Spleen (tissue), 11 donors: ENCODE data around the gene CSMD2. TPM values are rescaled to one million over a fixed set of nuclear protein-coding genes. Genes with fewer than 3 reads are reported as not detected.

Experiments used
- DNase-seq: peaks from one replicate; pipeline ENCODE4 v3.0.0-alpha.2; 2020
- H3K27ac ChIP-seq, 8 donors: fragments of 200-600 bp; sonication (generic) in 7 of 8; 1 replicate in 4 of 8; 2 replicates in 4 of 8; pipeline versions ENCODE4 v1.5.0 to v1.8.0; 2016 to 2021; ENCODE audit warnings: inconsistent platforms in 4 of 8, mild to moderate bottlenecking in 4 of 8, moderate library complexity in 1 of 8
- H3K27me3 ChIP-seq, 7 donors: fragments of 200-600 bp; sonication (generic) in 6 of 7; replicated peaks in 1 of 7; 1 replicate in 4 of 7; 2 replicates in 3 of 7; pipeline versions ENCODE4 v1.5.0 to v1.8.0; 2016 to 2021; ENCODE audit warnings: inconsistent platforms in 3 of 7, mild to moderate bottlenecking in 1 of 7
- H3K36me3 ChIP-seq, 6 donors: fragments of 200-600 bp; sonication (generic) in 5 of 6; 1 replicate in 4 of 6; 2 replicates in 2 of 6; pipeline versions ENCODE4 v1.5.0 to v1.8.0; 2016 to 2021; ENCODE audit warnings: inconsistent platforms in 2 of 6
- H3K4me1 ChIP-seq, 6 donors: fragments of 200-600 bp; sonication (generic) in 5 of 6; 1 replicate in 3 of 6; 2 replicates in 3 of 6; pipeline versions ENCODE4 v1.5.0 to v1.8.0; 2016 to 2021; ENCODE audit warnings: inconsistent platforms in 3 of 6
- H3K4me3 ChIP-seq, 8 donors: fragments of 200-600 bp; sonication (generic) in 7 of 8; 1 replicate in 4 of 8; 2 replicates in 4 of 8; pipeline versions ENCODE4 v1.5.0 to v1.8.0; 2016 to 2021; ENCODE audit warnings: inconsistent platforms in 4 of 8, mild to moderate bottlenecking in 4 of 8, moderate library complexity in 2 of 8
- H3K9me3 ChIP-seq, 8 donors: fragments of 200-600 bp; sonication (generic) in 7 of 8; 1 replicate in 4 of 8; 2 replicates in 4 of 8; pipeline versions ENCODE4 v1.5.0 to v1.8.0; 2016 to 2021; ENCODE audit warnings: inconsistent platforms in 4 of 8
- POLR2A ChIP-seq, 3 donors: fragments of 450-650 bp; IDR thresholded peaks; one replicate each; pipeline ENCODE4 v1.5.1; 2017; ENCODE audit warnings: antibody characterized with exemption in 3 of 3, mild to moderate bottlenecking in 1 of 3
- POLR2AphosphoS5 ChIP-seq, 3 donors: sonication (generic); formaldehyde crosslinking; IDR thresholded peaks; one replicate each; pipeline ENCODE4 v1.5.1; 2017; ENCODE audit warnings: antibody characterized with exemption in 3 of 3
- WGBS, 5 donors: extraction: QIAGEN DNeasy Blood & Tissue Kit in 3 of 5; methylation state at CpG; one replicate each; pipeline versions ENCODE4 v1.1.5 to v1.1.7; 2013 to 2018; 5-methylcytosine and 5-hydroxymethylcytosine counted together
- intact Hi-C: fragments of 100-400 bp; cut with DNase I; formaldehyde crosslinking; loops from one replicate; pipeline ENCODE4 v1.15.0; 2023; ENCODE audit warnings: low total_unique reads
- polyA plus RNA-seq, 3 donors: library from polyadenylated mRNA; stranded (reverse); fragments of 200-250 nt; gene quantifications; one replicate each; pipeline ENCODE4 v1.2.1, GENCODE V29; 2013
- total RNA-seq, 7 donors: library from RNA; depleted of rRNA in 3 of 7; stranded (reverse); fragments of >200 nt in 3 of 7; fragmentation: NEBNext Ultra II Directional in 4 of 7; extraction: Animal tissue kit (Norgen Biotek cat#: 25700) in 4 of 7; gene quantifications; one replicate each; pipeline versions ENCODE4 v1.1.0 to v1.2.1, GENCODE V29; 2016 to 2021
- TF ChIP-seq, protein P1 (sequence below), 11 experiments: fragments of 200-600 bp in 7 of 11; fragments of 450-650 bp in 4 of 11; sonication (generic) in 4 of 11; IDR thresholded peaks in 8 of 11; conservative IDR thresholded peaks in 3 of 11; 1 replicate in 7 of 11; 2 replicates in 4 of 11; pipeline versions ENCODE4 v1.4.0 to v1.8.0; 2016 to 2021; ENCODE audit warnings: antibody characterized with exemption in 11 of 11, inconsistent platforms in 4 of 11, mild to moderate bottlenecking in 1 of 11
- donor health status: healthy with polysubstance abuse.
- donor health status: DM: no; HTN: no; CAD: no; lungs with moderate emphysema.
- donor health status: DM: no; HTN: no; CAD: no.
- donor health status: Bipolar disorder and iron deficiency.
- donor health status: healthy.
- donor health status: DM: no; HTN: no; CAD: no.
- donor health status: DM: yes; HTN: yes; CAD: no.

CSMD2 gene
- total and polyA plus RNA-seq, 10 donors = 0.12 to 2.7 (median 0.96) TPM

DNA sequence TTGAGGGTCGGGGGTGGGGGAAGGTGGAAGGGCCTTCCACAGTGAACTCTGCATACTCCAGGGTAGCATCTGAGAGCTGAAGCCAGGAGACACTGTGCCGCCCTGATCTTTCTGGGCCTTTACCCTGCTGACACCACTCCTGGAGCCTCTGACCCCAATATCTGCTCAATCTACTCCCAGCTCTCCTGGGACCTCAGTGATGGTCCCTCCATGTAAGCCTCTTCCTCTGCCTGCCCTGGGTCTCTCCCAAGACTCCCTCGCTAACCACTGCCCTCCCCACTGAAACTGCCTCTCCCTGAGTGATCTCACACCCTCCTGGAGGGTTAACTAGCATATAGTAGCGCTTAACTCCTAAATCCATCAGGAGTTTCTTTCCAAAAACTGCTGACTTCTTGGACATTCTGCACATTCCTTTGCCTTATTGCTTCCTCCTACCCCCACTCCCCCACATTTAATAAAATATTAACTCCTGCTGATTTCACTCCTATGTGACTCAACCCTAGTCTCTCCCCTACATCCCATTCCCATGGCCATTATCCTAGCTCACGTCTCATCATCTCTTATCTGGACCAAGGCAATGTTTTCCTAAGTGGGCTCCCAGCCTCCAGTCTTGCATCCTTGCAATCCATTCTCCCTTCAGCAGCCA, 155.6 kb downstream of the CSMD2 start:
- TF ChIP-seq, protein P1, sequence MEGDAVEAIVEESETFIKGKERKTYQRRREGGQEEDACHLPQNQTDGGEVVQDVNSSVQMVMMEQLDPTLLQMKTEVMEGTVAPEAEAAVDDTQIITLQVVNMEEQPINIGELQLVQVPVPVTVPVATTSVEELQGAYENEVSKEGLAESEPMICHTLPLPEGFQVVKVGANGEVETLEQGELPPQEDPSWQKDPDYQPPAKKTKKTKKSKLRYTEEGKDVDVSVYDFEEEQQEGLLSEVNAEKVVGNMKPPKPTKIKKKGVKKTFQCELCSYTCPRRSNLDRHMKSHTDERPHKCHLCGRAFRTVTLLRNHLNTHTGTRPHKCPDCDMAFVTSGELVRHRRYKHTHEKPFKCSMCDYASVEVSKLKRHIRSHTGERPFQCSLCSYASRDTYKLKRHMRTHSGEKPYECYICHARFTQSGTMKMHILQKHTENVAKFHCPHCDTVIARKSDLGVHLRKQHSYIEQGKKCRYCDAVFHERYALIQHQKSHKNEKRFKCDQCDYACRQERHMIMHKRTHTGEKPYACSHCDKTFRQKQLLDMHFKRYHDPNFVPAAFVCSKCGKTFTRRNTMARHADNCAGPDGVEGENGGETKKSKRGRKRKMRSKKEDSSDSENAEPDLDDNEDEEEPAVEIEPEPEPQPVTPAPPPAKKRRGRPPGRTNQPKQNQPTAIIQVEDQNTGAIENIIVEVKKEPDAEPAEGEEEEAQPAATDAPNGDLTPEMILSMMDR (IDR thresholded peaks at IDR 0.05 in 8 of 11, conservative IDR thresholded peaks at IDR 0.05 in 3 of 11) = no peak
- TF ChIP-seq POLR2AphosphoS5 (IDR thresholded peaks at IDR 0.05) (no peak), POLR2A (IDR thresholded peaks at IDR 0.05) (no peak)
- H3K9me3 ChIP-seq = no peaks in the 10 kb centered on the region
- no peak overlapping the region for H3K27ac ChIP-seq
- no peaks in the 10 kb centered on the region for H3K36me3 ChIP-seq
- DNase-seq = no peak
- WGBS, 5 donors = 57 to 79% (median 68%) methylated on average over 5 of the region's 5 CpGs
- H3K27me3 ChIP-seq = peaks cover 0 to 14% (median 0%) of the 10 kb centered on the region in 7 donors
- H3K4me3 ChIP-seq = no peak overlapping the region
- no peaks in the 10 kb centered on the region for H3K4me1 ChIP-seq
- intact Hi-C loops = no loop called here

DNA sequence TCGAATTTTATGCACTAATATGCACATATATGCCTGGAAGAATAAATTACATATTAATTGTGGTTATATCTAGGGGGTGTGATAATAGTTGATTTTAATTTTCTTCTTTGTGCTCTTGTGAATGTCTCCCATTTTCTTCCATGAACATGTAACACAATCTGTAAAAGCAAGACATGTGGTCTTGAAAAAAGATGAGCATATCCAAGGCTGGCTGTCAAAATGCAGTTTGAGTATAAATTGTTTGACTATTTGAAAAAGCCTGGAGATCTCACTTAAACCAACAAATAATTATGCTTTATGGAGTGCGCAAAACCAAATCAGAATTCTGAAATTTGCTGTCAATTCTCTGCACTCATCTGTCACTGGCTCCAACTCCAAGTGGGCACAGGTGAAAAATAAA, 157.3 kb downstream of the CSMD2 start:
- intact Hi-C loops = no loop called here
- Histone ChIP-seq H3K4me1 (no peaks in the 10 kb centered on the region), H3K4me3 (no peak overlapping the region), H3K27me3 (no peaks in the 10 kb centered on the region), H3K27ac (no peak overlapping the region), H3K36me3 (no peaks in the 10 kb centered on the region), H3K9me3 (no peaks in the 10 kb centered on the region)
- 62 to 69% (median 64%) methylated on average over 2 of the region's 2 CpGs for WGBS, 5 donors
- no peak for DNase-seq
- TF ChIP-seq POLR2A (IDR thresholded peaks at IDR 0.05) = no peak
- no peak for TF ChIP-seq POLR2AphosphoS5 (IDR thresholded peaks at IDR 0.05)
- TF ChIP-seq, protein P1 (IDR thresholded peaks at IDR 0.05 in 8 of 11, conservative IDR thresholded peaks at IDR 0.05 in 3 of 11) = no peak

DNA sequence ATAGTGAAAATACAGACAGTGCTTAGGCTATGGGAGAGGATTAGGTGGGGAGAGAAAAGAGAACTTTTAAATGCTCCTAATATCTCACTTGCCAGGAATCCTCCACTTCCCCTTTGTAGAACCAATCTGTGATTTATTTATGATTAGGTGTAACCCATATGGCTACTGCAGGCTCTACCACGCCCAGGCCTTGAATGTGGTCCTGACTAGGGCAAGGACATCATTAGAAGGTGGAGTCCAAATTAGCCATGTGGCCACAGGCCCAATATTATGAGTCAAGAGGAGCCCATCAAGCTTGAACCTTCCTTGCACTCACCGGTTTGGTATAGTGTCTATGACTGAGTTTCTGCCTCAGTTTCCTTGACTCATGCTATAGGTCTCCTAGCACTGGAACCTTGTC, 159.7 kb downstream of the CSMD2 start:
- 67 to 79% (median 72%) methylated on average over 2 of the region's 2 CpGs for WGBS, 5 donors
- H3K27me3 ChIP-seq = no peaks in the 10 kb centered on the region
- TF ChIP-seq, protein P1 (IDR thresholded peaks at IDR 0.05 in 8 of 11, conservative IDR thresholded peaks at IDR 0.05 in 3 of 11) = no peak
- TF ChIP-seq POLR2AphosphoS5 (IDR thresholded peaks at IDR 0.05) (no peak), POLR2A (IDR thresholded peaks at IDR 0.05) (no peak)
- H3K27ac ChIP-seq = no peak overlapping the region
- no peaks in the 10 kb centered on the region for H3K36me3 ChIP-seq
- no peak for DNase-seq
- H3K4me1 ChIP-seq = no peaks in the 10 kb centered on the region
- no peak overlapping the region for H3K4me3 ChIP-seq
- intact Hi-C loops = no loop called here
- H3K9me3 ChIP-seq = no peaks in the 10 kb centered on the region

DNA sequence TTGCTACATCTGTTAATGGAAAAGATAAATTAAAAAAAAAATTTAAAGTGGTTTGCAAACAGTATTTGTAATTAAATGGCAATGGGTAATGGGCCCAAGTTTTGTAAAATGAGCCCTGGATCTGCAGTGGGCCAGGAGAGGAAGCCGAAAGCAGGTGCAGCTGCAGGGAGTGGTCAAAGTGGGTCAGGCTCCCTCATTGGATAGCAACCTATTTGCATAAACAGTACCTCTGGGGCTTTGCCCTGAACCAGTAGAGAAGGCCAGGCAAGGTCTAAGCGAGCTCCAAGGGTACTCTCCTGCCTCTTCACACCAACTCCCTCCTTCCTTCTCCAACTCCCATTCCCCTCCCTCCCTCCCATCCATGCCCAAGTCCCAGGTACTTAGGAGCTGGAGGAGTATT, 162.2 kb downstream of the CSMD2 start:
- 64 to 74% (median 70%) methylated on average over 2 of the region's 2 CpGs for WGBS, 5 donors
- Histone ChIP-seq H3K27ac (no peak overlapping the region), H3K4me3 (no peak overlapping the region), H3K36me3 (no peaks in the 10 kb centered on the region), H3K9me3 (no peaks in the 10 kb centered on the region), H3K27me3 (no peaks in the 10 kb centered on the region), H3K4me1 (no peaks in the 10 kb centered on the region)
- DNase-seq = no peak
- intact Hi-C loops = no loop called here
- TF ChIP-seq POLR2A (IDR thresholded peaks at IDR 0.05) = no peak
- TF ChIP-seq, protein P1 (IDR thresholded peaks at IDR 0.05 in 8 of 11, conservative IDR thresholded peaks at IDR 0.05 in 3 of 11) = no peak
- TF ChIP-seq POLR2AphosphoS5 (IDR thresholded peaks at IDR 0.05) = no peak
